ENCODE data around the gene ACADS.

- TF ChIP-seq EZH2 (IDR thresholded peaks at IDR 0.05): no peak
- TF ChIP-seq POLR2AphosphoS5 (IDR thresholded peaks at IDR 0.05; ENCODE audit: borderline replicate concordance, low read depth, low read length): peak; percentile 78; the same call in 1 of the 2 replicates
Observed at GRCh38 chr12:120686690-120687577, 38.7 kb upstream of the ACADS start, which contains the start of gene MLEC.

Data from SK-N-MC (cell line).